Embryonic facial prominence (tissue), 1 donor: ENCODE results near the gene GFI1.
"Not testable (repeated sequence)": the region's sequence is repeated elsewhere in the genome, so short reads cannot be mapped to it uniquely, and the experiment has no call there.

ENCODE experiments used
- DNase-seq: peaks from one replicate; pipeline ENCODE4 v3.0.0-alpha.2; 2016; ENCODE audit errors: extremely low spot score

The GFI1 gene

DNA sequence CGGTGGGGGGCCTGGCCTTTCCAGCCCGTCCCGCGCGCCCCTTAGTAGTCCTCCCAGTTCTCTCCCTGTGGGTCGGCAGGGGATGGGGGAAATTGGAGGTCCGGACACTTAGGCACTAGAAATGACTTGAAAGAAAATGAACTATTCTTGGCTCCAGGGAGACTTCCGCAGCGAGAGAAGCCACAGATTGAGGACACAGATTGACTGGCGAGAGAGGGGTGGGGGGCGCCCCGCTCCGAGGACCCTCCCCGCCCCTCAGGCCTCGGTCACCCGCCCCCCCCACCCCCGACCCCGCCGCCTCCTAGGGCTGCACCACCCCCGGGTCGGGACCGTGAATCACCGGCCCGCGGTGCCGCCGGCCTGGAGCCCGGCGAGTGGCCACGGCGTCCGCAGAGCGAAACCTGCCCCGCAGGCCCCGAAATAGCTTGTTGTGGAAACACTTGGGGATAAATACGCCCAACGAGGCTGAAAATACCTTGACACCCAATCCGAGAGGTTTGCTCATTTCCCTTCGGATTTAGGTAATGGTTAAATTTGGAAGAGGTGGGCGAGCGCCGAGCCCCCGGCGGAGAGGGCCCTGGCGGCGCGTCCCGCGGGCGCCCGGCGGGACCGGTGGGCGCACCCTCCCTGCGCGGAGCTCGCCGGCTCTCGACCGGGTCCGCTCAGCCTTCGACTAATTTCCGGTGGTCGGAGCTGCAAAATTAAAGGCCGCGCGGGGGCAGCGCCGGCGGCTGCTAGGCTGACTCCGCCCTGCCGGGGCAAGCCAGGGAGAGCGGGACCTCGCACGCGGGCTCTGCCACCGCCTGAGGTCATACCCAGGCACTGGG lies at the start of gene GFI1:
GFI1 (minus strand) TSS at position 675 of the 827 bp plus-strand sequence. CDS start 3,438 bp downstream, outside the sequence.
- no peak for DNase-seq

DNA sequence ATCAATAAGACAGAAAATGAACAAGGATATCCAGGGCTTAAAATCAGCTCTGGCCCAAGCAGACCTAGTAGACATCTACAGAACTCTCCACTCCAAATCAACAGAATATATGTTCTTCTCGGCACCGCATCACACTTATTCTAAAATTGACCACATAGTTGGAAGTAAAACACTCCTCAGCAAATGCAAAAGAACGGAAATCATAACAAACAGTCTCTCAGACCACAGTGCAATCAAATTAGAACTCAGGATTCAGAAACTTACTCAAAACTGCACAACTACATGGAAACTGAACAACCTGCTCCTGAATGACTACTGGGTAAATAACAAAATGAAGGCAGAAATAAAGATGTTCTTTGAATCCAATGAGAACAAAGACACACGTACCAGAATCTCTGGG lies 45.6 kb upstream of the GFI1 start:
- not testable (repeated sequence) for DNase-seq

DNA sequence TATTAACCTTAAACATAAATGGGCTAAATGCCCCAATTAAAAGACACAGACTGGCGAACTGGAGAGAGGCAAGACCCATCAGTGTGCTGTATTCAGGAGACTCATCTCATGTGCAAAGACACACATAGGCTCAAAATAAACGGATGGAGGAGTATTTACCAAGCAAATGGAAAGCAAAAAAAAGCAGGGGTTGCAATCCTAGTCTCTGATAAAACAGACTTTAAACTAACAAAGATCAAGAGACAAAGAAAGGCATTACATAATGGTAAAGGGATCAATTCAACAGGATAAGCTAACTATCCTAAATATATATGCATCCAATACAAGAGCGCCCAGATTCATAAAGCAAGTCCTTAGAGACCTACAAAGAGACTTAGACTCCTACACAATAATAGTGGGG lies 45.2 kb upstream of the GFI1 start:
- DNase-seq, result not testable (repeated sequence)

DNA sequence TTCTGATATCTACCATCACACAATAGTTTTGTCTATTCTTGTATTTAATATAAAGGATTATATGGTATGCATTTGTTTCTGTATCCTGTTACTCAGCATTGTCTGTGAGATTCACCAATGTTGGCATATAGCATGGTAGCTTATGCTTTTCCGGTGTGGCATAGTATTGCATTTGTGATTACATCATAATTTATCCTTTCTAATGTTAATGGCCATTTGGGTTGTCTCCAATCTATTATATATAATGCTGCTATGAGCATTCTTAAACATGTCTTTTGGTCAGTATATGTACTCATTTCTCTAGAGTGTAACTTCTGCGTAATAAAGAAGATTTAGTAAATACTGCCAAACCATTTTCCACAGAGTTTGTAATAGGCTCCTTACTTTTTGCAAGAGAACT lies 40.9 kb upstream of the GFI1 start:
- DNase-seq, result no peak

GRCh38 chr1:92524944-92525590 lies 38.3 kb upstream of the GFI1 start:
- not testable (repeated sequence) for DNase-seq

GRCh38 chr1:92519043-92519442 lies 32.3 kb upstream of the GFI1 start:
- DNase-seq, result no peak

- no peak for DNase-seq
Observed at GRCh38 chr1:92516574-92516973, 29.8 kb upstream of the GFI1 start.

GRCh38 chr1:92515796-92516201 lies 29.1 kb upstream of the GFI1 start:
- DNase-seq, result no peak

- DNase-seq, result no peak
Observed at GRCh38 chr1:92511541-92511940, 24.8 kb upstream of the GFI1 start.

DNA sequence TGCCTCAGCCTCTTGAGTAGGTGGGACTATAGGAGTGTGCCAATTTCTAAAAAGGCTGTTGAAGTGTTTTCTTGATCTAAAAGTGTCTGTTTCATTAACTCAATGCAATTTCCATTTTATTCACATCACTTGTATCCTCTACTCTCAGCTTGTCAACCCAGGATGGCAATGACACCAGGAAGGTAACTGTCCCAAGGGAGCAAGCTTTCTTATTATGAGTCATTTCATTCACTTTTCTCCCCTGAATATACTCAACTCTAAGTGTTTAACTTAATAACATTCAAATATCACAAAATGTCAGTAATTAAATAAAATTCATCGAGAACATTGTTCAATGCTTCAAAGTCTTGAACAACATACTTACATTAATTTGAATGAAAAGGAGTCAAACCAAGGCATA lies 22.9 kb upstream of the GFI1 start:
- DNase-seq, result no peak

GRCh38 chr1:92505015-92505692 lies 18.4 kb upstream of the GFI1 start:
- DNase-seq, result no peak

GRCh38 chr1:92504291-92505014 lies 17.7 kb upstream of the GFI1 start:
- DNase-seq, result no peak

- DNase-seq, result no peak
Observed at GRCh38 chr1:92503926-92504285, 17.2 kb upstream of the GFI1 start.

DNA sequence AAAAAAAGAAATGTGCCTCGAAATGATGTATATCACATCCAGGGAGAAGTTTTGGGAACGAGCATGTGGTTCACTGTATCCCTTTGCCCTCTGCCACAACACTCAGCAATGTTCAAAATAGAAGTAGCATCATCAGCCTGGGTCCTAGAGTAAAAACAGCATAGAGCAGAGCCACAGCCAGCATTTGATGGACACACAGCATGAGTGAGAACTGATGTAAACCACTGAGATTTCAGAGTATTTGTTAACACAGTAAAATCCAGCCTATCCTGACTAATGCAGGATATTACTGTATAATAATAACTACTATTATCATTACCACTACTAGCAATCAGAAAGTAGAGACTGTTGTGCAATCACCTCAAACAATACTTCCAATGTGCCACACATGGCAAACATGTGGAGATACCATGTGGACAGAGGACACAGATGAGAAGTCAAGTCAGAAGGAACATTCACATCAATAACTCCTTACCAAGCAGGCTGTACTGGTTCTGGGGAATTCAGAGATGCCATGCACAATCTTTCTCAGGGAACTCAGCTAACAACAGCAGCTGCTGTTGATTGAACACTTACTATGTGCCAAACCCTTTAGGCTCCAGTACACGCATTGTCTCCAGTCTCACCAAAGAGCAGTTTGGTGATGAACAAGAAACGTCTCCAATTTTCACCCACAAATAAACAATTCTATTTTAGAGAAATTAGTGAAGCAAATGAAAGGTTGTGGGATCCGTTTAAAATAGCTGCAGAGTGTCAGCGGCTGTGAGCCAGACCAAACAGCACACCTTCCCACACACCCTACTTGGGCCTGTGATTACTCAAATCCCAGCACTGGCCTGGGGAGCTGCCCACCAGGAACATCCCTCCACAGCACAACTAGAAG lies 16.6 kb upstream of the GFI1 start:
- no peak for DNase-seq

DNA sequence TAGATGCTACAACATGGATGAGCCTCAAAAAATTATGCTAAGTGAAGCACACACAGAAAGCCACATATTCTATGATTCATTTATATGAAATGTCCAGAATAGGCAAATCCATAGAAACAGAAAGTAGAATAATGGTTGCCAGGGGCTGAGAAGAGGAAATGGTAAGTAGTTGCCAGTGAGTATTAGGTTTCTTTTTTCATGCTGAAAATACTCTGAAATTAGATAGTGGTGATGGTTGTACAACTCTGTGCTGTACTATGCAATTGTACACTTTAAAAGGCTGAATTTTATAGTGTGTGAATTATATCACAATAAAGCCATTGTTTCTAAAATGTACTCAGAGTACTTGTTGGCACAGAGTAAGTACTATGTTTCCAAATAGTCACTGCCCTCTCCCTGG lies 15.5 kb upstream of the GFI1 start:
- DNase-seq, result no peak

- no peak for DNase-seq
Observed at GRCh38 chr1:92500552-92500951, 13.8 kb upstream of the GFI1 start.

DNA sequence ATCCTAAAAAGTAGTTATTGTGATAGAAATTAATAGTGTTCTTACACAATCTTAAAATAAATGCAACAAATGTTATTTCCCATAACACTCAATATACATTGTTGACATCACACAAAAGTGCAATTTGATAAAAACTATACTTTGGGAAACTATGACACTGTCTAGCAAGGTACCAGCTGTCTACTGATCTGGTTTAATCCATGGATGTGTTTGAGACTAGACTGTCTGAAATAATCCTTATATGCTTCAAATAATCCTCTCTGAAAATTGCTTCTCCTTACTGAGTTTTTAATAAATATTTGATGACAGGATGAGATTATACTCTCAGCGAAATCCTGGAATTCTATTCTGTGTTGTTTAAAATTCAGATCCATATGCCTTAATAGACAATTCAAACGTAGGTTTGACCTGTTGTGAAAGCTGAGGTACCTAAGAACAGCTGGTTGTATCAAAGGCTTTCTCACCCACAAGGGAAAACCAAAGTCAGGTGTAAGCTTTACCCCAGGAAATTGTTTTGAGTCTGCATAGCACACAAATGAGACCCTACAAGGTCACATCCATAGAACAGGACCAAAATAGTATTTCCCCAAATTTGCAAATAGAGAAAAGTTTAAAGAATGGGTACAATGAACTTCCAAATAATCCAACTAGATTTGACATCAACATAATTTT lies 8.8 kb upstream of the GFI1 start:
- DNase-seq, result no peak

GRCh38 chr1:92494485-92495141 lies 7.9 kb upstream of the GFI1 start:
- no peak for DNase-seq

- no peak for DNase-seq
Observed at GRCh38 chr1:92493139-92493538, 6.4 kb upstream of the GFI1 start.

DNA sequence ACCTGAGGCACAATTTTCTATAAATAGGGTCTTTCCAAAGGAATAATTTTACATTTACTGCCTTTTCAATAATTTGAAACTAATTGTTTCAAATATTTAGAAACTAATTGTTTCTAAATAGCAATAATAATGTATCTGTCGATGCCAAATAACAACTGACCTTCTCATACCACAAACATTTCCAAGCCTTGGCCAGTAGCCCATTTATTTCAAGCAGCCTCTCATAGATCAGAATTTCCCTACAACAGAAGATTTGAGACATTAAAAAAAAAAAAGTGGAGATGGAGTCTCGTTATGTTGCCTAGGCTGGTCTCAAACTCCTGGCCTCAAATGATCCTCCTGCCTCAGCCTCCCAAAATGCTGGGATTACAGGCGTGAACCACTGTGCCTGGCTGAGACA lies 2.1 kb upstream of the GFI1 start:
- no peak for DNase-seq
